ENCODE measurements around the gene EPHB1. TPM values are rescaled to one million over a fixed set of nuclear protein-coding genes. Genes with fewer than 3 reads are reported as not detected.

The EPHB1 gene
- polyA plus RNA-seq, 3 donors from 2014 or later = 0.45 to 1.7 (median 0.48) TPM

DNA sequence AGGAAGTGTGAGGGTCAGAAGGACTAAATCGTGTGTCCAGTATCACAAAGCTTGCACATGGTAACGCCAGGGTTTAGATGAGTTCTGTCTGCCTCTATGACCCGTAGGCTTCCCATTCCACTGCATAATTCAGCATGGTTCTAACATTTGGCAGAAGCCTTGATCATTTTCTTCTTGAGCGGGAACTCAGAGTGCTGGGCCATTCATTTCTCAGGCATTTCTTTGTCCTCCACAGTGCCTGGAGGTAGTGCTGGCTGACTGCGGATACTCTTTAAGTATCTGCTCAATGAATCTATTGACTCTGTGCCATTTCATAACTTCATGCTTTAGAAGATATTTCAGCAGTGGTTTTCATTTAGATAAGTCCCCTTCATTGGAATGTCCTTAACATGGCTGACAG is 370.2 kb downstream of the EPHB1 start:
- peaks cover 0 to 4% (median 1%) of the 10 kb centered on the region in 3 donors for H3K27me3 Mint-ChIP-seq (ENCODE audit: low read depth in 3 of 3)
- H3K36me3 Mint-ChIP-seq = no peaks in the 10 kb centered on the region
- H3K27ac Mint-ChIP-seq = no peak overlapping the region
- peaks cover 0 to 8% (median 0%) of the 10 kb centered on the region in 6 donors for H3K9me3 Mint-ChIP-seq
- H3K4me1 Mint-ChIP-seq = no peaks in the 10 kb centered on the region
- no peak overlapping the region for H3K4me3 Mint-ChIP-seq
- DNase-seq = no peak

- no peak for DNase-seq
- H3K4me3 Mint-ChIP-seq = no peak overlapping the region
- H3K4me1 Mint-ChIP-seq = no peaks in the 10 kb centered on the region
- no peak overlapping the region for H3K27ac Mint-ChIP-seq
- H3K27me3 Mint-ChIP-seq (ENCODE audit: low read depth in 3 of 3) = peaks cover 0 to 2% (median 1%) of the 10 kb centered on the region in 3 donors
- H3K36me3 Mint-ChIP-seq = no peaks in the 10 kb centered on the region
- H3K9me3 Mint-ChIP-seq = peaks cover 0 to 8% (median under 1%) of the 10 kb centered on the region in 6 donors
Observed at GRCh38 chr3:135166266-135166825, 371.3 kb downstream of the EPHB1 start.

DNA sequence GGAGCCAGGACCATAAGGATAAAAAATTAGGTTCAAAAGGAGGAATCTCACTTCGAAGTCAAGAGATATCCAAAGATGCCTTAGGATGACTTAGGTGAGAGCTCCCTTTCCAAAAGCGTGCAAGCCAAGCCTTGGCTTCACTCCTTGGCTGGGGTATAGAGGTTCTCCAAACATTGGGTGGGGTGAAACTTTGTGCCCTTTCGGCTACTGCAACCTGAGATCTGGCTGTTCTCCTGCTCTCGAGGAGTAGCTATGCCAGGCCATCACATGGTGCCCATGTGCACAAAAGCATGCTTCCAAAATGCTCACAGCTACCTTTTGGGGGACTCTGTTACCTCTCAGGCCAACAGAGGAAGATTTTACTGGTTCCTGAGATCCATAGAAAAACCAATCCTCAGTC is 373.8 kb downstream of the EPHB1 start:
- DNase-seq = no peak
- no peaks in the 10 kb centered on the region for H3K4me1 Mint-ChIP-seq
- H3K4me3 Mint-ChIP-seq = no peak overlapping the region
- no peaks in the 10 kb centered on the region for H3K36me3 Mint-ChIP-seq
- H3K9me3 Mint-ChIP-seq = peaks cover 0 to 8% (median 2%) of the 10 kb centered on the region in 6 donors
- no peak overlapping the region for H3K27ac Mint-ChIP-seq
- H3K27me3 Mint-ChIP-seq (ENCODE audit: low read depth in 3 of 3) = peaks cover 0 to 1% (median 0%) of the 10 kb centered on the region in 3 donors

- Mint-ChIP-seq H3K4me3 (no peak overlapping the region), H3K27me3 (ENCODE audit: low read depth in 3 of 3) (peaks cover 0 to 1% (median 0%) of the 10 kb centered on the region in 3 donors), H3K4me1 (no peaks in the 10 kb centered on the region), H3K9me3 (peaks cover 0 to 8% (median 2%) of the 10 kb centered on the region in 6 donors), H3K36me3 (no peaks in the 10 kb centered on the region), H3K27ac (no peak overlapping the region)
- DNase-seq = no peak
Observed at GRCh38 chr3:135169651-135170050, 374.6 kb downstream of the EPHB1 start.

- no peaks in the 10 kb centered on the region for H3K4me1 Mint-ChIP-seq
- peaks cover 0 to 8% (median 2%) of the 10 kb centered on the region in 6 donors for H3K9me3 Mint-ChIP-seq
- H3K27me3 Mint-ChIP-seq (ENCODE audit: low read depth in 3 of 3) = peaks cover 0 to 1% (median 0%) of the 10 kb centered on the region in 3 donors
- no peak overlapping the region for H3K4me3 Mint-ChIP-seq
- no peaks in the 10 kb centered on the region for H3K36me3 Mint-ChIP-seq
- no peak overlapping the region for H3K27ac Mint-ChIP-seq
- DNase-seq = no peak
Observed at GRCh38 chr3:135170732-135171131, 375.7 kb downstream of the EPHB1 start.

GRCh38 chr3:135172191-135172869 is 377.3 kb downstream of the EPHB1 start:
- Mint-ChIP-seq H3K27ac (no peak overlapping the region), H3K36me3 (no peaks in the 10 kb centered on the region), H3K27me3 (ENCODE audit: low read depth in 3 of 3) (peaks cover 0 to 1% (median 0%) of the 10 kb centered on the region in 3 donors), H3K4me3 (no peak overlapping the region), H3K9me3 (peaks cover 0 to 8% (median 2%) of the 10 kb centered on the region in 6 donors), H3K4me1 (no peaks in the 10 kb centered on the region)
- no peak for DNase-seq

DNA sequence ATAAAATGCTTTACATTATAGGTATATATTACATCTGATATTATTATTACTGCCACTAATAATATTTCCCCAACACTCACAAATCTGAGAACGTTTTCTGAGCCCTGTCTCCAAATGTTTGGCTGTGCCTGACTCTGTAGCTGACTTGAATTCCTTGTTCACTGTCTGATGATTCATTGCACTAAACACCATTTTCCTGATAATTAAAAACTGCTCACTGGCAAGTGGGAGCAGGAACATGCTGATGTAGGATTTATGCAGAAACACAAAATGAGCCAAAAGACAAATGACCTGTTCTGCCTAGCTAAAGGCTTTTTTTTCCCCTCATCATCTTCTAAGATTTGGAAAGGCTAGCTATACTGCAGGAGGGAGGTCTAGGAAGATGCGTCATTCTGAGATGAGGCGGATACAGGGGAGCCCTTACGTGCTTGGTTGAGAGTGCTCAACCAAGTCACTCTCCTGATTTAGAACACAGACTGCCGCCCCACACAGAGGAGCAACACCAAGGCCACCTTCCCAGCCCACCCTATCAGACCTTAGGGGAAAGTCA is 380.7 kb downstream of the EPHB1 start:
- H3K27ac Mint-ChIP-seq = no peak overlapping the region
- no peak overlapping the region for H3K4me3 Mint-ChIP-seq
- H3K9me3 Mint-ChIP-seq = peaks cover 0 to 10% (median 2%) of the 10 kb centered on the region in 6 donors
- H3K4me1 Mint-ChIP-seq = no peaks in the 10 kb centered on the region
- no peak for DNase-seq
- H3K36me3 Mint-ChIP-seq = no peaks in the 10 kb centered on the region
- no peaks in the 10 kb centered on the region for H3K27me3 Mint-ChIP-seq (ENCODE audit: low read depth in 3 of 3)

DNA sequence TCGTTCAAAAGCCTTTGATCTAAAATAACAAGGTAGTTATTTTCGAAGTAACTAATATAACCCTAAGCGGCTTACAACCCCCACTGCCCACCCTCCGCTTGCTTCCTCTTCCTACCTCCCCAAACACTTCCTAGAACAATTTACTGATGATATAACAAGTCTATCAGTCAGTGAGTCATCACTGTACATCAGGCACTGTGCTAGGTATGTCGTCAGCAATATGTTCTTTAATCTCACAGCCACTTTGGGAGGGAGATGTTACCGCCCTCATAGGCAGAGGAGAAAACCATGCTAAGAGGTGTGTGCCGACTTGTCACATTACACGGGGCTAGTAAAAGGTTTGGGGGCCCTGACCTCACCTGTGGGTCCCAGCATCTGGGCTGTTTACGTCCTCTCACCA is 381.8 kb downstream of the EPHB1 start:
- no peak for DNase-seq

DNA sequence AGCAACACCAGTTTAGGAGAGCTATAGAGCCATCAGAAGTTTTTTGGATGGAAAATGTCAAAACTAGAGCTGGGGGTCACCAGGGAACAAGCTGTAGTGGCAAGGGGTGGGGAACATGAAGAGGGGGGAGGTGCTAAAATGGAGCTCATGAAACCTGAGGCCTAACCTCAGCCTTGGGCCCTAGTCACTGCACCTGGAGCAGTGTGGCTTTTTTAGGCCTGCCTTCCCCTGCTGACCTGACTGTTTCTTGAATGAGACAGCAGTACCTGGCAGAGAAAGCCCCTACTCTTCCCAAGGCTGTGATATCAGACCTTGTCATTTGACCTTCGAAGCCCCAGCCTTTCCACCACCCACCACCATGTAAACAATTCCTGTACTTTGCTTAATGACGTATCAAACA is 383.5 kb downstream of the EPHB1 start:
- Mint-ChIP-seq H3K4me1 (no peaks in the 10 kb centered on the region), H3K36me3 (no peaks in the 10 kb centered on the region), H3K27me3 (ENCODE audit: low read depth in 3 of 3) (peaks cover 0 to 1% (median 0%) of the 10 kb centered on the region in 3 donors), H3K27ac (no peak overlapping the region), H3K9me3 (peaks cover 0 to 11% (median 3%) of the 10 kb centered on the region in 6 donors), H3K4me3 (no peak overlapping the region)
- no peak for DNase-seq

More for the DNA sequence above, 381.8 kb downstream of the EPHB1 start:
- Mint-ChIP-seq H3K4me3 (no peak overlapping the region), H3K27ac (no peak overlapping the region), H3K4me1 (no peaks in the 10 kb centered on the region), H3K36me3 (no peaks in the 10 kb centered on the region), H3K27me3 (ENCODE audit: low read depth in 3 of 3) (no peaks in the 10 kb centered on the region), H3K9me3 (peaks cover 0 to 10% (median 2%) of the 10 kb centered on the region in 6 donors)

DNA sequence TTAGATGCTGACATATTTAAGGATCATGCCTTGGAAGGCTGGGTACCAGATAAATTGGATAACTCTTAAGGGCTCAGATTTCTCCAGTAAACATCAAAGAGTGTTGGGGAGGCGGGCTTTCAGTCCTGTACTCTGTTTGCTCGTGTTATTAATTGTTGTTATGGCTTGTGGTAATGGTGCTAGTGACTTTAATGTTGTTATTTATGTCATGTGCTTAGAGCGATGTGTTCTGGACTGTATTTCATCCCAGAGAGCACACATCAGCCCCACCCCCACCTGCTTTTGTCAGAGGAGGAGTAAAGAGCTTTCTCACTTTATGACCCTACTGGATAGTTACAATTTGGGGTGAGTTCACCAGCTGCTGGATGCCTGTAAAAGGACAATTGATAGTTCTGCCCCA is 386.3 kb downstream of the EPHB1 start:
- no peak for DNase-seq
- Mint-ChIP-seq H3K36me3 (no peaks in the 10 kb centered on the region), H3K9me3 (peaks cover 0 to 16% (median 5%) of the 10 kb centered on the region in 6 donors), H3K27me3 (ENCODE audit: low read depth in 3 of 3) (peaks cover 0 to 5% (median 1%) of the 10 kb centered on the region in 3 donors), H3K4me1 (no peaks in the 10 kb centered on the region), H3K4me3 (no peak overlapping the region), H3K27ac (no peak overlapping the region)

DNA sequence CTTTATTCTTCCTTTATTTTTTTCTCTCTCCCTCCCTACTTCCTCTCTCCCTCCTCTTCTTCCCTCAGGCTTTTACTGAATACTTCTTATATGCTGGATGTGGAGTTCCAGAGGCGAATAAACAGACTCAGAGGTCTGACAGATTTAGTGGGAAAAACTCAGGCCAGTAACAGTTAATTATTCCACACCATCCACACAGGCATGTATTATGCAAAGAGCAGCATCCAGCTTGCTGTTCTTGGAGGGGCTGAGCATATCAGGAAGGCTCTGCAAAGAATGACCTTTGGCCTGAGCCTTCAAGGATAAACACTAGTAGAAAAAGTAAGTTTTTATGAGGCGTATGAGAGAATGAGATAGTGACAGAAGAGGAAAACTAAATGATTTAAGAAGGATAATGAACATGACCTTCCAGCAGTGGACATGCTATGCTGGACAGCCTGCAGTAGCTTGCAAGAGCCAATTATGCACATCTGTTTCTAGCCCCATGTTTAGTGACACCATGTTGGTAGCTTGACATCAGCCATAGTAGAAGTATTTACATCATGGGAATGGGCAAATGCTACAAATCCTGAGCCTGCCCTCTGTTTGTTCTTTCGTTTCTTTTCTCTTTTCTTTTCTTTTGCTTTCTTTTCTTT is 387.4 kb downstream of the EPHB1 start:
- peaks cover 0 to 16% (median 5%) of the 10 kb centered on the region in 6 donors for H3K9me3 Mint-ChIP-seq
- H3K36me3 Mint-ChIP-seq = no peaks in the 10 kb centered on the region
- no peaks in the 10 kb centered on the region for H3K4me1 Mint-ChIP-seq
- H3K4me3 Mint-ChIP-seq = no peak overlapping the region
- no peak for DNase-seq
- H3K27me3 Mint-ChIP-seq (ENCODE audit: low read depth in 3 of 3) = peaks cover 0 to 5% (median 1%) of the 10 kb centered on the region in 3 donors
- H3K27ac Mint-ChIP-seq = no peak overlapping the region

- H3K9me3 Mint-ChIP-seq = peaks cover 0 to 5% (median 0%) of the 10 kb centered on the region in 6 donors
- H3K27me3 Mint-ChIP-seq (ENCODE audit: low read depth in 3 of 3) = no peaks in the 10 kb centered on the region
- no peaks in the 10 kb centered on the region for H3K4me1 Mint-ChIP-seq
- H3K27ac Mint-ChIP-seq = no peak overlapping the region
- H3K36me3 Mint-ChIP-seq = no peaks in the 10 kb centered on the region
- no peak for DNase-seq
- no peak overlapping the region for H3K4me3 Mint-ChIP-seq
Observed at GRCh38 chr3:135190658-135191057, 395.6 kb downstream of the EPHB1 start.

GRCh38 chr3:135191708-135192107 is 396.6 kb downstream of the EPHB1 start:
- Mint-ChIP-seq H3K36me3 (no peaks in the 10 kb centered on the region), H3K4me3 (no peak overlapping the region), H3K27me3 (ENCODE audit: low read depth in 3 of 3) (no peaks in the 10 kb centered on the region), H3K4me1 (no peaks in the 10 kb centered on the region), H3K9me3 (peaks cover 0 to 5% (median 4%) of the 10 kb centered on the region in 6 donors), H3K27ac (no peak overlapping the region)
- DNase-seq = no peak

DNA sequence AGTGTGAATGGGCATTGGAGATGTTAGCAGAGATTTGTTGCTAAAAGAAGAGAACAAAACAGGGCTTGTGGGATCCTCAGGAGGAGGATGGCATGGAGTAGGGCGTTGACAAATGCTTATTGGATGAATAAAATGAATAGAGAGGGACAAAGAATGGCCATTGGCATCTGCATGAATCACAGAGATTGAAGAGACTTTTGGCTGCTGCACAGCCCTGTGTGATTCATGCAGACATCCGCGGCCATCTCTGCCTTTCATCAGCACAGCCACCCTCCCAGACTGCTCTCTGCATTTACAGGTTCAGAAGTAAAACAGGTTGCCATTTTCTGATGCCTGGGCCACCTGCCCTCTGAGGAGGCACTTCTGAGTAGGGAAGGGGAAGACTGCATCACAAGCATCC is 397.9 kb downstream of the EPHB1 start:
- Mint-ChIP-seq H3K4me3 (no peak overlapping the region), H3K4me1 (no peaks in the 10 kb centered on the region), H3K36me3 (no peaks in the 10 kb centered on the region), H3K27me3 (ENCODE audit: low read depth in 3 of 3) (no peaks in the 10 kb centered on the region), H3K9me3 (peaks cover 0 to 5% (median 4%) of the 10 kb centered on the region in 6 donors), H3K27ac (no peak overlapping the region)
- DNase-seq = no peak

All from immature natural killer cell (primary cell).